ENCODE data around the gene CDV3.

Gene CDV3

GRCh38 chr3:133568294-133569014, 5.0 kb upstream of the CDV3 start:
- DNase-seq (ENCODE audit: low read depth in 3 of 3), result no peak

- no peak for DNase-seq (ENCODE audit: low read depth in 3 of 3)
Observed at GRCh38 chr3:133570139-133570936, 3.1 kb upstream of the CDV3 start.

DNA sequence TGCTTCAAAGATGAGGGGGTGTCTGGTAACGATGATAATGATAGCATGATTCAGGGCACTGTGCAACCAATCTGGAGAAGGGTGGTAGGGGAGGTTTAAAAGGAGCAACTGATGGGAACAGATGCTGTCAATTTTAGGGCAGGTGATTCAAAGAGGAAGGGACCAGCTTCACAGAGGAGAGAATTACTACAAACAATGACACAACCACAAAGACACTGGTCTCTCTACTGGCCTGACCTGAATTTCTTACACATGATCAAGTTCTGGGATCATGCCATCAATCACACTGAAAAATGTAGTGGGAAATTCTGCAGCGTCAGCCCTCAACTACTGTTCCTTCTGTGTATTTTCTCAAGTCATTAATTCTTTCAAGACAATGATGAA, 2.6 kb upstream of the CDV3 start:
- no peak for DNase-seq (ENCODE audit: low read depth in 3 of 3)

GRCh38 chr3:133572158-133573053, 1.1 kb upstream of the CDV3 start:
- no peak for DNase-seq (ENCODE audit: low read depth in 3 of 3)

- peak; percentile 99 to 100 (median 99) for DNase-seq (ENCODE audit: low read depth in 3 of 3)
Observed at GRCh38 chr3:133573054-133573628, 345 bp upstream of the CDV3 start.

DNA sequence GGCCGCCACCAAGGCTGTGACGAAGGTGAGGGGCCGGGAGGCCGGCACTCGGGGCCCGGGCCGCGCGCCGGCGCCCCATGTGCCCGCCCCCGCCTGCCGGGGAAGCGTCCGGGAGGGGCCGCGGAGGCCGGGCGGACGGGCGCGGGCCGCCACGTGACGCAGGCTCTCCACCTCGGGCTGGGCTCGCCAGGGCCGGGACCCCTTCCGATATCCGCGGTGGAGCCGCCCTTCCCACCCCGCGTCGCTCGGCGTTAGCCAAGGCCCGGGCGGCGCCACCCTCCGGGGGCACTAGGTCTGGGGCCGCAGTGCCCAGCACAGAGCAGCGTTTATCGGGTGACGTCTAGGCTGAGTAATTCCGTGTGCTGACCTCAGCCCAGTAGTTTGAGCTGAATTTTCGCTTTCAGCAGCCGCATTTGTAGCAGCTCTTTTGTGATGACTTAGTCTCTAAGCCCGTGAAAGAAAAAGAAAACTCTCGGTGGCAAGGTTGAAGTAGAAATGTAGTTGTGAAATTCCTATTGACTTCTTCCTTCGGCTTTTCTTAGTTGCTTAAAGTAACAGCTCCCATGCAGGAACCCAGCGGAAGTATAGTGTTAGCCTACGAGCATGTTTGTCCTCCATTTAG, 885 bp downstream of the CDV3 start:
- peak; percentile 57 to 68 (median 57) for DNase-seq (ENCODE audit: low read depth in 3 of 3)

DNA sequence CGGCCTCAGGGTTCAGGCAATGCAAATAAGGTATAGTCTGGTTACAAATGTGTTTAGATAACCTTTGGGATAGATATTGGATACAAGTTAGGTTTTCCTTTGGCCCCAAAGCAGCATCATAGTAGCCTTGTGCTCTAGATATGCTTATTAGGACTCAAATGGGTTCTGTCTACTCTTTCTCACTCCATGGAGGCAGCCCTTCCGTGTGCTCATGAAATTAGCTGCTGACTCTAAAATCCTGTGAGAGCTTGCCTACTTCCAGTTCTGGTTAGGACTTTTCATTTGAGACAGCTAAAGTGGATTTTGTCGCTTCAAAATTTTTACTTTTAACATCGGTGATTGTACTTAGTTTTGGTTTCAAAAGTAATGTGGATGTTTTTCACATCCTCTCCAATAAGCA, 1.6 kb downstream of the CDV3 start:
- DNase-seq (ENCODE audit: low read depth in 3 of 3), result no peak

GRCh38 chr3:133576169-133576568, 2.7 kb downstream of the CDV3 start:
- no peak for DNase-seq (ENCODE audit: low read depth in 3 of 3)

GRCh38 chr3:133578548-133579191, 5.2 kb downstream of the CDV3 start:
- DNase-seq (ENCODE audit: low read depth in 3 of 3), result no peak

DNA sequence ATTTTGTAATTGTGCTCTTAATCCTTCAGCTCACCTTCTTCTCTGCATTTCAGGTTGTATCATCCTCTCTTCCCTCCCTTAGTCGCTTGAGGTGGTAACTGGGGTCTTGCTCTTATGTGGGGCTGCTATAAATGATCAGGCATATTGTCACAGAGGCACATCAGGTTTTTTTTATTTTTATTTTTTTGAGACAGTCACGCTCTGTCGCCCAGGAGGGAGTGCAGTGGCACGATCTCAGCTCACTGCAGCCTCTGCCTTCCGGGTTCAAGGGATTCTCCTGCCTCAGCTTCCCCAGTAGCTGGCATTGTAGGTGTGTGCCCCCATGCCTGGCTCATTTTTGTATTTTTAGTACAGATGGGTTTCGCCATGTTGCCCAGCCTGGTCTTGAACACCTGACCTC, 9.9 kb downstream of the CDV3 start:
- DNase-seq (ENCODE audit: low read depth in 3 of 3), result no peak

DNA sequence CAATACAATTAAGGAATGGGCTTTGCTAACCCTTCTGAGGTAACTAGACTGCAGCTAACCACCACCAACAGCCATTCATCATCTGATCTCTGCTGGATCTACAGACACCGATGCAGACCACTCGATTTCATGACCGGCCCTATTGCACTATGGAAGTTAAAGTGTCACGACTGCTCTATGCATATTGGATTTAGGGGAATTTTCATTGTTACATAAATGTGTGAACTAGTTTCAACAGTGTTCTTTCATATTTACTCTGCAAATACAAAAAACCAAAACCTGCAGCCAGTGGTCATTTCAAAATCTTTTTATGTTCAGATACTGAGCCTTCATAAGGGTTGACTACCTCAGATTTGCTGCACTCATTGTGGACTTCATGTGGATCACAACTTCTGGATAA, 14.5 kb downstream of the CDV3 start:
- DNase-seq (ENCODE audit: low read depth in 3 of 3), result no peak

DNA sequence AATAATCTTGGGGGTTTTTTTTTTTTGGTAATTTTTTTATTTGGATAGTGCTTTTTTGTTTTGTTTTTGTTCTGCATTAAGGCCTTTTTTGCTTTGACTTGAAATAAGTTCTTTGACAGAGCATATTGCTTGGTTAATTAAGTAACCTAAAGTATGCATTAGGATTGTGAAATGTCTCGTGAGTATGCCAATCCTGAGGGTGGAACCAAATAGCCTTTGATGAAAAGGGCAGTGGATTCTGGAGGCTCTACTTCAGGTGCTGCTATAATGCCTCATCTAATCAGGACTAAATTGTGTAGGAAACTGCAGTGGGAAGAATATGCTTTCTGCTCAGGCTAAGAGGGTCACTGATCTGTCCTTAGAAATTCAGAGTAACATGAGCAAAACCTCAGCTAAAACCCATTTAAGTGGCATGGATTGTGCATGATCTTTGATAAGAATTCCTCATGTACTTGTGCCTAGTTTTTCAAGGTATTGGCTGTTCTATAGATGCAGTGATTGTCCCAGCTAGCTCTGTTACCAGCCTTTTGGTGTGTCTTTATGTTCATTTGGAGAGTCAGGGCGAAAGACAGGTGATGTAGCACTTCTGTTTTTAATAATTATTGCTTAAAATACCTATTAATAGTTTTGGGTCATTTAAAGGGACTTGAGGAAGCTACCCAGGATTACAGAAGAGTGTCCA, 15.4 kb downstream of the CDV3 start:
- no peak for DNase-seq (ENCODE audit: low read depth in 3 of 3)

DNA sequence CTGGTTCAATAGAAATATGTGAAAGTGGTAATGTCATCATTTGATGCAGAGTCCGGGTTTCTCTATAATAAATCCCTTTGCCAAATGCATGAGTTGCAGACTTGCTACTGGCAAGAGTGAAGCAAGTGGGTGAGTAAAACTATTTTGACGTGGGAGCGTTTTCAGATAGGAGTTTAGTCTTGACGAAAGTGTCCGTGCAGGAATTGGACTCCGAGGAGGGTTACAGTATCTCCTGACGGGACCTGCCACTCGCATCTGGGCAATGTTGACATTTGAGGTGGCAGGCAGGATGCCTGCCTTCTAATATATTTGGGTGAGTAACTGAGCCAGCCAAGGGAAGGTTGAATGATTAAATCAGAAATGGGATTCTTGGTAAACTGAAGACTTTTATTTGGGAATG, 16.0 kb downstream of the CDV3 start:
- DNase-seq (ENCODE audit: low read depth in 3 of 3), result no peak

- no peak for DNase-seq (ENCODE audit: low read depth in 3 of 3)
Observed at GRCh38 chr3:133591271-133591742, 17.8 kb downstream of the CDV3 start.

DNA sequence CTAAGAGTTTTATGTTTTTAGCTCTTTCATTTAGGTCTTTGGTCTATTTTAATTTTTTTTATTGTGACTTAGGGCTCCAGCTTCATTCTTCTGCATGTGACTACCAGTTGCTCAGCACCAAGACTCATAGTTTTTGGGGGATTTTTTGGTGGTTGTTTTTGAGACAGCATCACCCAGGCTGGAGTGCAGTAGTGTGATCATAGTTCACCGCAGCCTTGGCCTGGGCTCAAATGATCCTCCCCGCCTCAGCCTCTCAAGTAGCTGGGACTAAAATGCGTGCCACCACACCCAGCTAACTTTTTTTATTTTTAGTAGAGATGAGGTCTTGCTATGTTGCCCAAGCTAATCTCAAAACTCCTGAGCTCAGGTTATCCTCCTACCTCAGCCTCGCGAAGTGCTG, 19.4 kb downstream of the CDV3 start:
- no peak for DNase-seq (ENCODE audit: low read depth in 3 of 3)

DNA sequence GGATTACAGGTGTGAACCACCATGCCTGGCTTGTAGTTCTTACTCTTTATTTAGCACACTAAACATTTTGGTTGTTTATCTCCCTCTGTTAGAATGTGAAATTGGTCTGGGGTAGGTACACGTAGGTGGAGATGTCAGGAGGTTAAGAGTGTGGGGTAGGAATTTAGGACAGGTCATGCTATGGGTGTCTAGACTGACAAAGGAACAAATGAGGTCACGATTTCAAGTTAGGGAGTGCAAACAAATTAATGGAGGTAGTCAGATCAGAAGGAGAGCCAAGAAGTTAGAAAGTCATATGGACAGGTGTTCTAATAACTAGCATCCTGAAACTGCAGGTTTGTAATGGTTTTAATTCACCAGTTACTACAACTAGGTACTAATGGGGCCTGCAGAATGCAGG, 19.8 kb downstream of the CDV3 start:
- no peak for DNase-seq (ENCODE audit: low read depth in 3 of 3)

- peak in 1 of 3 donors; percentile 19 for DNase-seq (ENCODE audit: low read depth in 3 of 3)
Observed at GRCh38 chr3:133595341-133595740, 21.9 kb downstream of the CDV3 start.

- no peak for DNase-seq (ENCODE audit: low read depth in 3 of 3)
Observed at GRCh38 chr3:133598405-133598804, 24.9 kb downstream of the CDV3 start.

GRCh38 chr3:133599280-133599679, 25.8 kb downstream of the CDV3 start:
- DNase-seq (ENCODE audit: low read depth in 3 of 3), result no peak

GRCh38 chr3:133600572-133601081, 27.1 kb downstream of the CDV3 start:
- no peak for DNase-seq (ENCODE audit: low read depth in 3 of 3)
